BLaER1 treated with 17β-estradiol and CSF1 and Interleukin-3, amounts not matched to agents 10 nM and 100 nM (cell line): ENCODE measurements around the gene DHX16.

ENCODE experiments used
- H3K27ac ChIP-seq, 11 experiments: shearing (Covaris generic); formaldehyde crosslinking; 2 replicates each; pipeline ENCODE4 v1.8.1; 2022
- H3K27me3 ChIP-seq, 11 experiments: shearing (Covaris generic); formaldehyde crosslinking; 2 replicates each; pipeline ENCODE4 v1.8.1; 2022
- H3K36me3 ChIP-seq, 11 experiments: shearing (Covaris generic); formaldehyde crosslinking; 2 replicates each; pipeline ENCODE4 v1.8.1; 2022
- H3K4me1 ChIP-seq, 10 experiments: shearing (Covaris generic); formaldehyde crosslinking; 2 replicates each; pipeline ENCODE4 v1.8.1; 2022
- H3K4me2 ChIP-seq, 11 experiments: shearing (Covaris generic); formaldehyde crosslinking; 2 replicates each; pipeline ENCODE4 v1.8.1; 2022
- H3K4me3 ChIP-seq, 10 experiments: shearing (Covaris generic); formaldehyde crosslinking; 2 replicates each; pipeline ENCODE4 v1.8.1; 2022
- H3K9ac ChIP-seq, 11 experiments: shearing (Covaris generic); formaldehyde crosslinking; 2 replicates each; pipeline ENCODE4 v1.8.1; 2022
- H3K9me3 ChIP-seq, 11 experiments: shearing (Covaris generic); formaldehyde crosslinking; replicated peaks in 1 of 11; 2 replicates each; pipeline ENCODE4 v1.8.1; 2022
- H4K20me1 ChIP-seq, 11 experiments: shearing (Covaris generic); formaldehyde crosslinking; 2 replicates each; pipeline ENCODE4 v1.8.1; 2022
- Cebpa-rat ChIP-seq, 11 experiments: shearing (Covaris generic); IDR thresholded peaks; 2 replicates each; pipeline ENCODE4 v1.8.1; 2022

The DHX16 gene

GRCh38 chr6:30616811-30617564 lies 55.8 kb downstream of the DHX16 start, which contains the start of gene PPP1R10:
PPP1R10 (minus strand) TSS chr6:30617243; CDS start chr6:30609944, 7,299 bp downstream.
- Histone ChIP-seq H3K36me3 (peaks cover 40 to 70% (median 57%) of the 10 kb centered on the region in 11 experiments), H4K20me1 (peaks cover 5 to 28% (median 28%) of the 10 kb centered on the region in 11 experiments), H3K4me1 (peaks cover 37 to 42% (median 39%) of the 10 kb centered on the region in 10 experiments), H3K9ac (peak within 1 kb of the TSS; percentile 97 to 99 (median 99)), H3K27me3 (no peaks in the 10 kb centered on the region), H3K27ac (peak within 1 kb of the TSS; percentile 96 to 99 (median 98)), H3K4me3 (peak within 1 kb of the TSS; percentile 71 to 92 (median 84)), H3K9me3 (no peaks in the 10 kb centered on the region; a peak in 1 of 22 replicates), H3K4me2 (peak within 1 kb of the TSS; percentile 87 to 99 (median 96))
- no peak for TF ChIP-seq Cebpa-rat (IDR thresholded peaks at IDR 0.05)

DNA sequence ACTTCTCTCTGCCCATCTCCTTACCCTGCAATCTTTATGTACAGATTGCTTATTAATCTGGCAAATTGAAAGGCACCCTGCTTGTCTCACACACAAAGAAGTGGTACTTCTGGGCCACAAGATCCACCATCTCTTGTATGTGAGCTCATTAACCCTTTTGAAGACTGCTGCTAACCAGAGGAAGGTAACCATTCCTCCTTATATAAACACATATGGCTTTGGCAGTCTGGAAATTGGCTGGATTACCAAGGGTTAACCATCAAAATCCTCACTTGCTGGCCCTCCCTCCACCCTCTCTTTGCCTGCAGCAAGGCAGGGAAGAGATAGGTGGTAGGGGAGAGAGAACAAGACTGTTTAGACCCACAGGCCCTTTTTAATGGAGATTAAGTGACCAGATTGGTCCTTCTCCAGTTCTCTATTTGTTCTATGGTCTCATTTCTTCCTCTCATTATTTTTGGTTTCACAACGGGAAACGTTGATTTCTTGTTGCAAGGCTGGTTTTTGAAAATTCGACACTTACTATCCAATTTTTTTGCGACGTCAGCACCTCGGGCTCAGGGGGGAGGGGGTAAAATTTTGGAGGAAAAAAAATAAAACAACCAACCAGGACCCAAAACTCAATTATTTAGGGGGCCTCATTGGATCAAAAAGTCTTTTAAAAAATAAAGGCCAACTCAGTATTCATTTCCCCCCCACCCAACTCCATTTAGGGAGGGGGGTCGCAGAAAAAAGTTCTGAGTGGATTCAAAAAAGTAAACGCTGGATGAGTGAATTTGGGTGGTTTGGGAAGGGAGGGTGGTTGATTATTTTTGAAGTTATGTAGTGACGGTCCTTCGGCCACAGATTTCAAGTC lies 56.6 kb downstream of the DHX16 start:
- H3K27ac ChIP-seq: peak overlapping the region; percentile 96 to 99 (median 98)
- peaks cover 32 to 70% (median 56%) of the 10 kb centered on the region in 11 experiments for H3K36me3 ChIP-seq
- peaks cover 44 to 50% (median 46%) of the 10 kb centered on the region in 10 experiments for H3K4me1 ChIP-seq
- H3K27me3 ChIP-seq: no peaks in the 10 kb centered on the region
- peak overlapping the region; percentile 87 to 98 (median 94) for H3K4me2 ChIP-seq
- TF ChIP-seq Cebpa-rat (IDR thresholded peaks at IDR 0.05): no peak
- peak overlapping the region; percentile 97 to 99 (median 99) for H3K9ac ChIP-seq
- peak overlapping the region; percentile 71 to 92 (median 84) for H3K4me3 ChIP-seq
- H4K20me1 ChIP-seq: peaks cover 5 to 36% (median 36%) of the 10 kb centered on the region in 11 experiments
- no peaks in the 10 kb centered on the region; a peak in 1 of 22 replicates for H3K9me3 ChIP-seq

- Histone ChIP-seq H3K4me1 (peaks cover 51 to 58% (median 54%) of the 10 kb centered on the region in 10 experiments), H3K4me3 (peak overlapping the region; percentile 71 to 92 (median 84)), H3K36me3 (peaks cover 29 to 70% (median 55%) of the 10 kb centered on the region in 11 experiments), H3K9me3 (no peaks in the 10 kb centered on the region; a peak in 1 of 22 replicates), H3K27ac (peak overlapping the region; percentile 96 to 99 (median 98)), H3K4me2 (peak overlapping the region; percentile 87 to 98 (median 94)), H3K27me3 (no peaks in the 10 kb centered on the region), H4K20me1 (peaks cover 5 to 44% (median 44%) of the 10 kb centered on the region in 11 experiments), H3K9ac (peak overlapping the region; percentile 97 to 99 (median 99))
- TF ChIP-seq Cebpa-rat (IDR thresholded peaks at IDR 0.05): no peak
Observed at GRCh38 chr6:30615219-30615957, 57.4 kb downstream of the DHX16 start.

DNA sequence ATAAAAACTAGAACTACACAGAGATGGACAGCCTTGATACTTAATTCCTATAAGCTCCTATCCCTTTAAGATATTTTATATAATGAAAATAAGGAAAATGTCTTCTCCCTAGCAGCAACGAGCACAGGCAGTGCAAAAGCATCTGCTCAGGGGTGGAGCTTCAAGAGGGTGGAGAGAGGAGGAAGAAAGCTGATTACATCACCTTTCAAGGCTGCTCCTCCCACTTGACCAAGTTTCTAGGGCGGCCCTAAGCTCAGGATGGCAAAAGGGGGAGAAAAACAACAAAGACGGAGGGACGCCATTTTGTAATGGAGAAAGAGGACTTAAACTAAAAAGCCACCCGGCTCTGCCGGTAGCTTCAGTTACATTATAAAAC lies 58.0 kb downstream of the DHX16 start:
- Histone ChIP-seq H3K4me2 (peak overlapping the region; percentile 87 to 98 (median 95)), H3K4me1 (peaks cover 56 to 64% (median 60%) of the 10 kb centered on the region in 10 experiments), H4K20me1 (peaks cover 5 to 50% (median 49%) of the 10 kb centered on the region in 11 experiments), H3K9ac (peak overlapping the region; percentile 97 to 99 (median 99)), H3K27me3 (no peaks in the 10 kb centered on the region), H3K27ac (peak overlapping the region; percentile 96 to 99 (median 98)), H3K36me3 (peaks cover 29 to 70% (median 55%) of the 10 kb centered on the region in 11 experiments), H3K4me3 (peak overlapping the region; percentile 71 to 92 (median 84)), H3K9me3 (no peaks in the 10 kb centered on the region; a peak in 1 of 22 replicates)
- TF ChIP-seq Cebpa-rat (IDR thresholded peaks at IDR 0.05): peak in 7 of 11 experiments; percentile 17 to 70 (median 41); a peak in 6 of 22 replicates

DNA sequence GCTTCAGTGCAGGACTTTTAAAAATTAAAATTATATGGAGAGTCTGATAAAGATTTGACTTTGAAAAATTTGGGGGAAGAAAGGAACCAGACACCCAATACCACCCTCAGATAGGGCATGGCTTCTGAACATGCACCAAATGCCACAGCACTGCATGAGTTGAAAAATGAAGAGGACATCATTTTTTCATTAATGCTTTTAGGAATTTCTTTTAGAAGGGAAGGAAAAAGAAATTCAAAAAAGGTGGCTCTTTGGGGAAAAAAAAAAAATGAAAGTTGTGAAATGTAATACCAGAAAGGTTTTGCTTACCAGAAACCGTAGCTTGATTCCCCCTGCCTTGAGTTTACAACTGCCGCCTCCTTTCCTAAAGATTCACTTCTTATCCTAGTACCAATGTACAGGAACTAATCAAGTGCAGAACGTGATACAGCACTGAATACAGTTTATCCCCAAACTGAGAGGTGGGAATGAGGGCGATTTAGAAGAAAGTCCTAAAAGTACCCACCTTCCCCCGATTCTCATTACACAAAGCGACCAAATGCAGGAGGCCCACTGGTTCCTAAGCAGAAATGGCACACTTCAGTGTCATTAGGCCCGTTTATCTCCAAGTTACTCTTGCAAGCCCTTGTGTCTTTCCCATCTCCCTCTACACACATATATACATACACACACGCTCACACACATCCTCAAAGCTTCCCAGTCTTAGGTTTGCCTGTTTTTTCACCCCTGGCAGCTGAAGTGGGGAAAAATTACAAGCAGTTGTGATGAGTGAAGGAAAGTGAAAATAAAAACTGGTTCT lies 58.6 kb downstream of the DHX16 start:
- Histone ChIP-seq H3K9ac (peak overlapping the region; percentile 97 to 99 (median 99)), H3K9me3 (no peaks in the 10 kb centered on the region; a peak in 1 of 22 replicates), H3K4me2 (peak overlapping the region; percentile 87 to 98 (median 95)), H3K27me3 (no peaks in the 10 kb centered on the region), H3K4me1 (peaks cover 56 to 65% (median 64%) of the 10 kb centered on the region in 10 experiments), H3K27ac (peak overlapping the region; percentile 24 to 99 (median 98); a peak in 21 of 22 replicates), H3K4me3 (peak overlapping the region; percentile 71 to 92 (median 84)), H3K36me3 (peaks cover 29 to 70% (median 56%) of the 10 kb centered on the region in 11 experiments), H4K20me1 (peaks cover 5 to 56% (median 55%) of the 10 kb centered on the region in 11 experiments)
- TF ChIP-seq Cebpa-rat (IDR thresholded peaks at IDR 0.05): no peak

DNA sequence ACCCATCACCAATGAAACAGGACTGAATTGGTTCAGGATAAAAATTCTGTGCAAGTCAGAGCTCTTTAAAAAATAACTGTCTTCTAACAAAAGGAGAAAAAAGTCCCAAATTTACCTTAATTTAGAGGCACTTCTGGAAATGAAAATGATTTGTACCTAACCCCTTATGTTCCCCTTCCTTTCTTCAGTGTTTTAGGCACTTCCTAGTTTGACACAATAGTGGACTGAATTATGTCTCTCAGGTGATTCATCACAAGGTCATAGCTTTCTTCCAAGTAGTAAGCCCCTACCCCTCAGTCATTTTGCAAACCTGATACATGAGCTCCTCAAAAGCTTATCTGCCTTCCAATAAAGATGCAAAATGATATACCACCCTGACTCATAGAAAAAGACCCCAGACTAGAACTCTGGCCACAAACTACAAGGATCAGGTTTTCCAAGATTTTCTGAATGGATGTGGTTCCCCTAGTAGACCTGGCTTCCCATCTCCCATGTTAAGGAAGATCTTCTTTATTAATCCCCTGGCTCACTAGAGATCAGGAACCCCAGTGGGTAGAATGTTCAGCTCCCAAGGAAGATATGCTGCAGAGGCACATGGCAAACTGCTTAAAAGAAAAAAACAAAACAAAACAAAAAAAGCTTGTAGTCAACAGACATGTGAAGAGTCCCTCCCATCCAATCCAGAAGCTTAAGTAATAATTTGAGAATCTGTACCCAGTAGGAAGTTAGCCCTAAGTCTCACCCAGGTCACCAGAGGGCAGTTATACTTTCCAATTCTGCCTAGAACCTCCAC lies 59.4 kb downstream of the DHX16 start:
- Histone ChIP-seq H3K9me3 (no peaks in the 10 kb centered on the region; a peak in 1 of 22 replicates), H3K9ac (peak overlapping the region; percentile 97 to 99 (median 99); a peak in 21 of 22 replicates), H4K20me1 (peaks cover 5 to 64% (median 63%) of the 10 kb centered on the region in 11 experiments), H3K36me3 (peaks cover 37 to 74% (median 63%) of the 10 kb centered on the region in 11 experiments), H3K4me1 (peaks cover 56 to 66% (median 64%) of the 10 kb centered on the region in 10 experiments), H3K27ac (peak overlapping the region in 10 of 11 experiments; percentile 96 to 99 (median 98); a peak in 19 of 22 replicates), H3K4me3 (peak overlapping the region; percentile 71 to 92 (median 84)), H3K4me2 (peak overlapping the region; percentile 87 to 98 (median 95)), H3K27me3 (no peaks in the 10 kb centered on the region)
- no peak for TF ChIP-seq Cebpa-rat (IDR thresholded peaks at IDR 0.05)
